Sigmoid colon (tissue), 3 donors: ENCODE results near the gene CCNY.

Source experiments
- POLR2A ChIP-seq, 2 donors: fragments of 450-650 bp; IDR thresholded peaks; one replicate each; pipeline ENCODE4 v1.6.1; 2016; ENCODE audit warnings: antibody characterized with exemption in 2 of 2, mild to moderate bottlenecking in 2 of 2, moderate library complexity in 2 of 2
- TF ChIP-seq, protein P1 (sequence below), 4 experiments: fragments of 450-650 bp in 3 of 4; fragments of 200-600 bp in 1 of 4; IDR thresholded peaks; one replicate each; pipeline ENCODE4 v1.5.1; 2016 to 2019; ENCODE audit warnings: antibody characterized with exemption in 4 of 4, mild to moderate bottlenecking in 3 of 4, moderate library complexity in 2 of 4

DNA sequence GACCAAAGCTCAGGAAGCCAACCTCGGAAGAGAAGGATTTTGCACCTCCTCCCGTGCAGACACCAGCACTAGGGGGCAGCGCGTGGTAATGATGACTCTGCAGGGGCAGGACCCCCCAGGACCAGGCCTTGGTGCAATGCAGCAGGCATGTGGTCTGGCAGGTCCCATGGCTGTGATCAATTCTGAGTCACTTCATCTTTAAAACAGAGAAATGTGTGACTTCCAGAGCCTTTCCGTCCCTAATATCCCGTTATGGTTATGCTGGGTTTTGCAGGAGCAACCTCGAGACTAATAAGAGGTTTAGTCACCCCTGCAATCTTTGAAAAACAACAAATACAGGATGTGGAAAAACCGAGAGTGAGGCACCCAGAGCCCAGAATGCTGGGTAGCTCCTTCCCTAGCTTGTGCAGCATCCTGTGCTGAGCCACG lies 238.6 kb downstream of the CCNY start:
- TF ChIP-seq POLR2A (IDR thresholded peaks at IDR 0.05), result no peak
- TF ChIP-seq, protein P1, sequence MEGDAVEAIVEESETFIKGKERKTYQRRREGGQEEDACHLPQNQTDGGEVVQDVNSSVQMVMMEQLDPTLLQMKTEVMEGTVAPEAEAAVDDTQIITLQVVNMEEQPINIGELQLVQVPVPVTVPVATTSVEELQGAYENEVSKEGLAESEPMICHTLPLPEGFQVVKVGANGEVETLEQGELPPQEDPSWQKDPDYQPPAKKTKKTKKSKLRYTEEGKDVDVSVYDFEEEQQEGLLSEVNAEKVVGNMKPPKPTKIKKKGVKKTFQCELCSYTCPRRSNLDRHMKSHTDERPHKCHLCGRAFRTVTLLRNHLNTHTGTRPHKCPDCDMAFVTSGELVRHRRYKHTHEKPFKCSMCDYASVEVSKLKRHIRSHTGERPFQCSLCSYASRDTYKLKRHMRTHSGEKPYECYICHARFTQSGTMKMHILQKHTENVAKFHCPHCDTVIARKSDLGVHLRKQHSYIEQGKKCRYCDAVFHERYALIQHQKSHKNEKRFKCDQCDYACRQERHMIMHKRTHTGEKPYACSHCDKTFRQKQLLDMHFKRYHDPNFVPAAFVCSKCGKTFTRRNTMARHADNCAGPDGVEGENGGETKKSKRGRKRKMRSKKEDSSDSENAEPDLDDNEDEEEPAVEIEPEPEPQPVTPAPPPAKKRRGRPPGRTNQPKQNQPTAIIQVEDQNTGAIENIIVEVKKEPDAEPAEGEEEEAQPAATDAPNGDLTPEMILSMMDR (IDR thresholded peaks at IDR 0.05), result no peak
